LHCN-M2 (cell line): ENCODE results near the gene DRAXIN. TPM values are rescaled to one million over a fixed set of nuclear protein-coding genes. Genes with fewer than 3 reads are reported as not detected.

Experiments used
- DNase-seq: peaks from one replicate; pipeline ENCODE4 v3.0.0-alpha.2; 2012; ENCODE audit warnings: low read depth
- total RNA-seq: library from RNA; depleted of rRNA; stranded (reverse); fragments of >200 nt; gene quantifications from 2 replicates; pipeline ENCODE4 v1.2.3, GENCODE V29; 2014; rRNA removed

DRAXIN gene
- total RNA-seq, 1 experiment from 2014 or later = under 0.01 TPM

DNA sequence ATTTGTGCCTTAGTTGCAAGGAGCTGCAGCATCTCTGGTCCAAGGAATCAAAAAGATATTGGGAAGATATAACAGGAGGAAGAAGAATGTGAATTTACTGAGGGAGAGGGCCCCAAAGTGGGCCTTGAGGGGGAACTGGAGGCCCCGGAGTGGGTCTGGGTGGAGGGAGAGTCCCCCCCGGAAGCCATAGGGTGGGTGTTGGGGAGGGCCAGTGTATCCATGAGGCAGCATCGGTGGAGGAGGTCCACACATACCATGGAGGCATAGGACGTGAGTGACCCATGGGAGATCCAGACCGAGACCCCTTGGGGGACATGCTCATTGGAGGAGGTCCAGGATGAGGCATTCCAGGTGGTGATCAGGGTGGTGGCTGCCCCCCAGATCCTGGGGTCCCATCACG is 69.8 kb downstream of the DRAXIN start:
- DNase-seq = no peak

DNA sequence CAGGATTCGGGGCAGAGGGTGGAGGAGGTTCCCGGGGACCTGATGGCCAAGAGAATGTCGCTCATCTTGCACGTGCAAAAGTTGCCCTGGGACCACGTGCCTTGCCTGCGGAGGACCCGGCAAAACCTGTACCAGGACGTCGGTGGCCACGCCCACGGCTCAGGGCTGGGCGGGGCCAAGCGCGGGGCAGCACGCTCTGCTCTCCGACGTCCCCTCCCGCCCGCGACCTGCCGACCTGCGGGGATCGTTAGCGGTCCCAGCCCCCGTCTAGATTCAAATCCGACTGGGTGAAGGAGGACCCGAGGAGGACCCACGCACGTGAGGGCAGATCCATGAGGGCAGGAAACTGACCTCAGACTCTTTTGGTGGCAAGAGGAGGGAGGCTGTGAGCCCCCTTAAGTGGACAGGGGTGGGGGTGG is 70.5 kb downstream of the DRAXIN start, which contains the start of gene C1orf167:
C1orf167 (plus strand) TSS at position 206 of the 419 bp plus-strand sequence. CDS start 2,208 bp downstream, outside the sequence.
- DNase-seq = no peak

DNA sequence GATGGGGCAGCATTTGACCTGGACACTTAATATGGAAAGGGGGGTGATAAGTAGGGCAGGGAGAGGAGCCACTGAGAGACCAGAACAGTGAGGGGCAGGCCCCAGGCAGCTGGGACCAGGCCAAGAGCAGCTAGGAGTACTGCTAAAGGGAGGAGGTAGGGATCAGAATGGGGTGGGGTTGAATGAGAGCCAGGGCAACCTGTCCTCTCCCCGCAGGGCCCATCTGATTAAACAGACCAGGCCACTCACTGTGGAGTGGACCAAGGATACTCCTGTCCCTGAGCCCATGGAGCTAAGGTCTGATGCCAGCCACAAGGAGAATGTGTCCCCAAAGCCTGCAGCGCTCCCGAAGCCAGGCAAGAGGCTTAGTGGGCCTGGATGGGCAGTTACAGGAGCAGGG is 72.6 kb downstream of the DRAXIN start:
- no peak for DNase-seq

DNA sequence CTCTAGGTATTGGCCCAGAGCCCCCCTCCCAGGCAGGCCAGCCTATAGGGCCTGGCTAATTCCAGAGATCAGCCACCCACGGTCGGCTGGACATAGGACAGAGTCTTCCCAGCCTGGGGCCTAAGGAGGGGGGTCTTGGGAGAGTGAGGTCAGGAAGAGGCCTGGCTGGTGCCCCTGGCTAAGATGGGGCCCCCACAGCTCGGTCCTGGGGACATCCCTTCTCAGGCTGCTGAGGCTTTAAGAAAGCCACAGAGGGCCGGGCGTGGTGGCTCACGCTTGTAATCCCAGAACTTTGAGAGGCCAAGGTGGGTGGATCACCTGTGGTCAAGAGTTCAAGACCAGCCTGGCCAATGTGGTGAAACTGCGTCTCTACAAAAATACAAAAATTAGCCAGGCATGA is 73.0 kb downstream of the DRAXIN start:
- no peak for DNase-seq

- DNase-seq = no peak
These were observed 74.3 kb downstream of the DRAXIN start for GRCh38 chr1:11765661-11766428.

- no peak for DNase-seq
These were observed 74.9 kb downstream of the DRAXIN start for GRCh38 chr1:11766429-11766776.

- no peak for DNase-seq
These were observed 76.6 kb downstream of the DRAXIN start for GRCh38 chr1:11767922-11768704.

DNA sequence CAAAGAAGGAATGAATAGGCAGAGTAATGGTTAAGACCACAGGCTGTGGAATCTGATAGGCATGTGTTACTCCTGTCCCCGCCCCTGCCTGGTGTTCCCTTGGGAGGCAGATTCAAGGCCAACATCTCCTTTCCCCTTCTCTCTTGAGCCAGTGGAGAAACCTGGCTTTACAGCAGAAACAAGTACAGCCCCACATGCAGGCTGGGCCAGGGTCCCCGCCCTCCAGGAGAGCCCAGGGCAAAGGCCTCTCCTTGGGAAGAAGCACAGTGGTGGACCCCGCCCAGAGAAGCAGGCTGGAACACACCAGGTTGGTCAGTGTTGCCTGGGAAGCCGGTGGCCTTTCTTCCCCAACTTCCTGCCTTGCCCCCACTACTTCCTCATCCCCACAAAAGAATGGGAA is 77.3 kb downstream of the DRAXIN start:
- DNase-seq = no peak

- DNase-seq = no peak
These were observed 77.8 kb downstream of the DRAXIN start for GRCh38 chr1:11769274-11769673.

- DNase-seq = no peak
These were observed 78.5 kb downstream of the DRAXIN start for GRCh38 chr1:11770011-11770410.

- no peak for DNase-seq
These were observed 80.1 kb downstream of the DRAXIN start for GRCh38 chr1:11771481-11772043.

GRCh38 chr1:11772458-11772857 is 80.9 kb downstream of the DRAXIN start:
- DNase-seq = no peak

DNA sequence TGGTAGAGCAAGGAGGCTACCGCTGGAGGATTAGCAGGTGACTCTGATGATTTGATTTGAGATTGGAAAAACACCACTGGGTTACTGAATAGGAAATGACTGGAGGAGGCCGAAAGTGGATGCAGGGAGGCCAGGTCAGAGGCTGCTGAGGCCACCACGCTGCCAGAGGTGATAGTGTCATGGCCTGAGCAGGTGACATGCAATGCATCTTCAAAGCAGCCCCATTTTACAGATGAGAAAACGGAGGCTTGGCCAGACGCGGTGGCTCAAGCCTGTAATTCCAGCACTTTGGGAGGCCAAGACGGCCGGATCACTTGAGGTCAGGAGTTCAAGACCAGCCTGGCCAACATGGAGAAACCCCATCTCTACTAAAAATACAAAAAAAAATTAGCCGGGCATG is 83.2 kb downstream of the DRAXIN start:
- DNase-seq = no peak

Other genes with a start within 250 kb of the DRAXIN start
- gene DISP3, start 212.6 kb upstream of the DRAXIN start, total RNA-seq = not detected in 2 replicates
- gene FBXO2, start 37.3 kb upstream of the DRAXIN start, total RNA-seq = not detected in 2 replicates
- gene FBXO44, start 36.8 kb upstream of the DRAXIN start, total RNA-seq = 2.4 and 5.2 TPM in 2 replicates
- 1.1 and 1.2 TPM in 2 replicates for gene FBXO6, start 27.5 kb upstream of the DRAXIN start, total RNA-seq
- 86.2 and 90.6 TPM in 2 replicates for gene MAD2L2, start 10.6 kb upstream of the DRAXIN start, total RNA-seq
- 35.8 and 39.4 TPM in 2 replicates for gene AGTRAP, start 44.4 kb downstream of the DRAXIN start, total RNA-seq
- not detected in 2 replicates for gene C1orf167, start 70.5 kb downstream of the DRAXIN start, total RNA-seq
- 7.8 and 11.7 TPM in 2 replicates for gene MTHFR, start 114.3 kb downstream of the DRAXIN start, total RNA-seq
- gene CLCN6, start 114.5 kb downstream of the DRAXIN start, total RNA-seq = 5.5 and 10.7 TPM in 2 replicates
- gene NPPA, start 156.1 kb downstream of the DRAXIN start, total RNA-seq = not detected in 2 replicates
- not detected in 2 replicates for gene NPPB, start 167.2 kb downstream of the DRAXIN start, total RNA-seq
- gene KIAA2013, start 234.7 kb downstream of the DRAXIN start, total RNA-seq = 118 and 131 TPM in 2 replicates
- 355 and 458 TPM in 2 replicates for gene PLOD1, start 243.0 kb downstream of the DRAXIN start, total RNA-seq